ENCODE measurements around the gene TANC1. TPM values are rescaled to one million over a fixed set of nuclear protein-coding genes. Genes with fewer than 3 reads are reported as not detected.

TANC1 gene
- total RNA-seq, 1 donor from 2014 or later = not detected

DNA sequence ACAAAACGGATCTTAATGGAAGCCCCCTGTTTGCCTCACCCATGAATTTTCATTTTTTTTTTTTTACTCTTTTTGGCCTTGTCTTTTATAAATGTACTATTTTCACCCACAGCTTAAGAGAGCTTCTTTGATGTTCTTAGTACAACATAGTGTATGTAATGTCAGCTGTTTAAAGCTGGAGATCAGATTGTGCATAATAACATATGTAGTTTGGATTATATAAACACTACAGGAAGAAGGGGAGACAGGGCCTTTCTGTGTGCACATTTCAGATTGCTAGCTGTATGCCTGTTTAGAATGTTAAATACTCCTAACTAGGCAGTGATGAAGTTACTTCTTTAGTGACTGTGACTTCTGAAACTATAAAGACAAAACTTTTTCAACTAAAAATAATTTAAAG, 2.1 kb upstream of the TANC1 start:
- Mint-ChIP-seq H3K9me3 (no peaks in the 10 kb centered on the region), H3K27ac (no peak overlapping the region), H3K4me3 (no peak overlapping the region), H3K36me3 (ENCODE audit: low read depth) (no peaks in the 10 kb centered on the region), H3K4me1 (peaks cover 18% of the 10 kb centered on the region), H3K27me3 (peaks cover 50% of the 10 kb centered on the region)
- DNase-seq (no peak), ATAC-seq (ENCODE audit: low read depth) (no peak)
- POLR2A ChIA-PET = no interaction called here
- intact Hi-C loops (cut with micrococcal nuclease) = loop anchor here (10.0 kb wide), 1 partner anchor 748 kb away; the partner anchor contains the start of gene MARCHF7
- CTCF ChIA-PET = no interaction called here
- TF ChIP-seq, protein P1, sequence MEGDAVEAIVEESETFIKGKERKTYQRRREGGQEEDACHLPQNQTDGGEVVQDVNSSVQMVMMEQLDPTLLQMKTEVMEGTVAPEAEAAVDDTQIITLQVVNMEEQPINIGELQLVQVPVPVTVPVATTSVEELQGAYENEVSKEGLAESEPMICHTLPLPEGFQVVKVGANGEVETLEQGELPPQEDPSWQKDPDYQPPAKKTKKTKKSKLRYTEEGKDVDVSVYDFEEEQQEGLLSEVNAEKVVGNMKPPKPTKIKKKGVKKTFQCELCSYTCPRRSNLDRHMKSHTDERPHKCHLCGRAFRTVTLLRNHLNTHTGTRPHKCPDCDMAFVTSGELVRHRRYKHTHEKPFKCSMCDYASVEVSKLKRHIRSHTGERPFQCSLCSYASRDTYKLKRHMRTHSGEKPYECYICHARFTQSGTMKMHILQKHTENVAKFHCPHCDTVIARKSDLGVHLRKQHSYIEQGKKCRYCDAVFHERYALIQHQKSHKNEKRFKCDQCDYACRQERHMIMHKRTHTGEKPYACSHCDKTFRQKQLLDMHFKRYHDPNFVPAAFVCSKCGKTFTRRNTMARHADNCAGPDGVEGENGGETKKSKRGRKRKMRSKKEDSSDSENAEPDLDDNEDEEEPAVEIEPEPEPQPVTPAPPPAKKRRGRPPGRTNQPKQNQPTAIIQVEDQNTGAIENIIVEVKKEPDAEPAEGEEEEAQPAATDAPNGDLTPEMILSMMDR (IDR thresholded peaks at IDR 0.05) = no peak

DNA sequence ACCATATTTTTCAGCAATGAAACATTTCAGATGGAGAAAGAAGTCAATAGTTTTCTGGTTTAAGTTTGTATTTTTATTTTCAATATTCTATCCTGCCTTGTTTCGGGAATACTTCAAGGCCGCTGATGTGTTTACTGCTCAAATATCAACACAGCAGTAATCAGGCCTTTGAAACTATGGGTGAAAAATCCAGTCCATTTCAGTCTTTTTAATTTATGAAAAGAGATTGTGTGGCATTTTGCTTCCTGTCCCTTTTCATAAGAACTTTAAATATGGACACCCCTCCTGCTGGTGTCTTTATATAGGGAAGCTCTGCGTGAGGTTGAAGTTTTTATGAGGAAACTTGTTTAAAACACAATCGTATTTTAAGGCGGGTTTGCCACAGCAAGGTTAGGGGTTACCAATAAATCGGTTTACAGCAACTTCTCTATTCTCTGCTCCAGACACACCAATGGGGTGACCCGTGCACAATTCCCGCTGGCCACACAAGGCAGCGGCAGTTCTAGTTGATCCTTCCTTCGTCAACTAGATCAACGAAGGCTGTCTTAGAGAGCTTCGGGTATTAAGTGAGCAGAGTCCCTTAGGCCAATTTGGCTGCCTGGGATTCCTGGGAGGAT, 1.2 kb upstream of the TANC1 start:
- Mint-ChIP-seq H3K9me3 (no peaks in the 10 kb centered on the region), H3K4me1 (peaks cover 18% of the 10 kb centered on the region), H3K36me3 (ENCODE audit: low read depth) (no peaks in the 10 kb centered on the region), H3K4me3 (no peak overlapping the region), H3K27ac (no peak overlapping the region), H3K27me3 (peaks cover 50% of the 10 kb centered on the region)
- intact Hi-C loops (cut with micrococcal nuclease) = loop anchor here (10.0 kb wide), 1 partner anchor 748 kb away; the partner anchor contains the start of gene MARCHF7
- POLR2A ChIA-PET = interaction anchor here (0.5 kb wide), 1 partner anchor 21 kb away, joined by 3 read pairs; no protein-coding TSS in a partner anchor
- TF ChIP-seq, protein P1 (IDR thresholded peaks at IDR 0.05) = no peak
- CTCF ChIA-PET = no interaction called here
- DNase-seq (no peak), ATAC-seq (ENCODE audit: low read depth) (no peak)

DNA sequence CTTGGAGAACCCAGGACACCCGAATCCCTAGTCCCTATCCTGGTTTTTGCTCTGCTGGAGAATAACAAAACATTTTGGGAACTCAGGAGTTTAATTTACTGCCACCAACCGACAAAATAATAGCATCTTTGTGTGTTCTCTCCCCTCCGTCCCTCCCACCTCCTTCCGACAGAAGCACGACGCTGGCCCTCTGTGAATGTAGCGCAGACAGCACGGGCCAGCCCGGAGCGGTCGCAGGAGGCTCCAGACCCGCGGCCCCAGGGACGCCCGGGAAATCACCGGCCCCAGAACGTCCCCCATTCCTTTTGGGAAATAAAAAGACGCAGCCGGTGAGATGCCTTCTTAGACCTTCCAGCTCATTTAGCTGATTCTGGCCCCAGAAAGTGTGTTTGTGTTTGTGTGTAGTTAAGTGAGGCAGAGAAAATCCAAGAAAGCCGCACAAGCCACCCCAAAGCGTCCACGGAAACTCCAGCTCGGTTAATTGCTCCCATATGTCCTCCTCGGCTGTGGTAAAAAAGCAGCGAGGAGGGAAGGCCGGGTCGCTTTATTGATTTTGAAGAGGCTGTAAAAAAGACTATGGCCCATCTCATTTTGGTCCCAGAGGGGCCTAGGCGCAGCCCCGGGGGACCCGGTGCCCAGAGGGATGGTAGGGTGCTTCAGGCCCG, 577 bp upstream of the TANC1 start:
- ChIA-PET POLR2A (no interaction called here), CTCF (no interaction called here)
- no peaks in the 10 kb centered on the region for H3K36me3 Mint-ChIP-seq (ENCODE audit: low read depth)
- no peaks in the 10 kb centered on the region for H3K9me3 Mint-ChIP-seq
- intact Hi-C loops (cut with micrococcal nuclease) = loop anchor here (10.0 kb wide), 1 partner anchor 747 kb away; the partner anchor contains the start of gene MARCHF7
- peaks cover 18% of the 10 kb centered on the region for H3K4me1 Mint-ChIP-seq
- peaks cover 56% of the 10 kb centered on the region for H3K27me3 Mint-ChIP-seq
- no peak for ATAC-seq (ENCODE audit: low read depth)
- no peak for DNase-seq
- TF ChIP-seq, protein P1 (IDR thresholded peaks at IDR 0.05) = no peak
- no peak overlapping the region for H3K27ac Mint-ChIP-seq
- H3K4me3 Mint-ChIP-seq = peak overlapping the region; percentile 39

DNA sequence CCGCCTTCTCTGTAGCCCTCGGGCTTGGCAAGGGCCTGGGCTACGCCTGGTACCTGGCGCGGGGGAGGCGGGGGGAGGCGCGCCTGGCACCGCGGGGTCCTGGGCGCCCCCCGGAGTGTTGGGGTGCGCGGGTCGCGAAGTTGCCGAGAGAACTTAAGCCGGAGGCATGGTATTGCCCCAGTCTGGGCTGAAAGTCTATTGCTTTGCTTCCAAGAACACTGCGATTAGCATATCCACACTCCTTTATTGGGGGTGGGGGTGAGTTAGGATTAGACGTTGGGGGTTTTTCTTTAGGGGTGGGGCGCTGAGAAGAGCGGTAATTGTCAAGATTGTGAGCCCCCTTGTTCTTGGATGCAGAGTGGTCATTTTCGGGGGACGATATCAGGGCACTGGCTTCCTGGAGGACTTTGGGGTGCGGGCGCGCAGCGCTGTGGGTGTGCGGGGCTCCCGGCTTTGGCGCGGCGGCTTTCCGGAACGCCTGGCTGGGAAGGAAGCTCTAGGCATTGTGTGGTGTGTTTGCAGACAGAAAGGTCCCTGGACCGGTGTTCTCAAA, 798 bp downstream of the TANC1 start:
- DNase-seq = no peak
- TF ChIP-seq, protein P1 (IDR thresholded peaks at IDR 0.05) = no peak
- H3K27me3 Mint-ChIP-seq = peaks cover 57% of the 10 kb centered on the region
- ATAC-seq (ENCODE audit: low read depth) = no peak
- H3K9me3 Mint-ChIP-seq = no peaks in the 10 kb centered on the region
- CTCF ChIA-PET = no interaction called here
- no peaks in the 10 kb centered on the region for H3K36me3 Mint-ChIP-seq (ENCODE audit: low read depth)
- POLR2A ChIA-PET = no interaction called here
- peak overlapping the region; percentile 70 for H3K4me3 Mint-ChIP-seq
- intact Hi-C loops (cut with micrococcal nuclease) = loop anchor here (10.0 kb wide), 1 partner anchor 746 kb away; the partner anchor contains the start of gene MARCHF7
- H3K27ac Mint-ChIP-seq = no peak overlapping the region
- H3K4me1 Mint-ChIP-seq = peaks cover 18% of the 10 kb centered on the region

DNA sequence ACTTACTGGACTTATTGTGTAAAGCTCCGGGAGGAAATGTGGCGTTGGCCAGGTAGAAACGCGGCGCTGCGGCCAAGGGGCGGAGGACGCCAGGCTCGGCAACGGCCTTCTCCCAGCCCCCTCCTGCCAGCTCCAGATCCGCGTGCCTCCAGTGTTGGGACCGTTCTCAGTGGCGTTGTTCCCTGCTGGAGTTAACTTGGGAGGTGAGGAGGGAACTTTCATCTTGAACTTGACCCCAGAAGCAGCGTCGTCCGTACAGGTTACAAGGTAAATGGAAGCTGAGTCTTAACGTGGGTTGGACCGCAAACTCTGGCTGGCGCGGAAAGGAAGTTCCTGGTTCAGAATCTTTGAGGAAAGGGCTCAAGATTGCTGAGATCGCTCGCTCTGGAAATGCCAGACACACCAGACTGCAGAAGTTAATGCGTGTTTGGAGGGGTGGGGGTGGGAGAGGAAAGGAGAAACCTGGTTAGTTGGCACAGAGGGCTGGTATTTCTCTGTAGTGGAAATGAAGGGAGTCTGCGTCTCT, 1.3 kb downstream of the TANC1 start:
- TF ChIP-seq, protein P1 (IDR thresholded peaks at IDR 0.05) = no peak
- ATAC-seq (ENCODE audit: low read depth) (no peak), DNase-seq (no peak)
- intact Hi-C loops (cut with micrococcal nuclease) = loop anchor here (10.0 kb wide), 1 partner anchor 745 kb away; the partner anchor contains the start of gene MARCHF7
- Mint-ChIP-seq H3K27ac (no peak overlapping the region), H3K4me1 (peaks cover 18% of the 10 kb centered on the region), H3K36me3 (ENCODE audit: low read depth) (no peaks in the 10 kb centered on the region), H3K27me3 (peaks cover 57% of the 10 kb centered on the region), H3K9me3 (no peaks in the 10 kb centered on the region), H3K4me3 (peak overlapping the region; percentile 70)
- ChIA-PET POLR2A (no interaction called here), CTCF (no interaction called here)

Data from activated B cell treated with CpG ODN at 0.5 μM for 24 hours (primary cell).